PC-3 (cell line): ENCODE data around the gene SHLD2.
"Not testable (repeated sequence)": the region's sequence is repeated elsewhere in the genome, so short reads cannot be mapped to it uniquely, and the experiment has no call there.

Experiments
- CTCF ChIP-seq: fragments of 300-600 bp; sonication (generic); conservative IDR thresholded peaks from 2 replicates; pipeline ENCODE4 v1.5.1; 2017; ENCODE audit warnings: antibody characterized with exemption, low read depth, mild to moderate bottlenecking, low read length
- EZH2 ChIP-seq: fragments of 300-600 bp; sonication (generic); IDR thresholded peaks from one replicate; pipeline ENCODE4 v1.6.1; 2017; ENCODE audit warnings: antibody characterized with exemption, mild to moderate bottlenecking, low read length; ENCODE audit not compliant: unreplicated experiment

GRCh38 chr10:87200924-87201323 lies 105.9 kb downstream of the SHLD2 start:
- TF ChIP-seq EZH2, CTCF: not testable (repeated sequence)
